CD4-positive, CD25-positive, alpha-beta regulatory T cell (primary cell): ENCODE results near the gene HSPB7. TPM values are rescaled to one million over a fixed set of nuclear protein-coding genes. Genes with fewer than 3 reads are reported as not detected.
A peak's percentile ranks its signal among the peaks of the same experiment; 100 is the strongest.
"Not testable (repeated sequence)": the region's sequence is repeated elsewhere in the genome, so short reads cannot be mapped to it uniquely, and the experiment has no call there.

Experiments
- ATAC-seq, 2 donors: fragments of 150-1000 bp; cut with Tn5 transposase; one replicate each; pipeline ENCODE4 v1.10.0; 2021; ENCODE audit warnings: low read depth in 2 of 2, moderate number of reproducible peaks in 2 of 2, moderate library complexity in 1 of 2
- DNase-seq, 3 donors: peaks; one replicate each; pipeline versions ENCODE4 v3.0.0 to v3.0.0-alpha.2; 2012 to 2022; ENCODE audit warnings: mixed read lengths in 1 of 3
- H3K27ac ChIP-seq: one replicate; pipeline ENCODE4 v1.7.0; 2013; ENCODE audit warnings: mild to moderate bottlenecking, low read length; ENCODE audit not compliant: insufficient read depth, poor library complexity, severe bottlenecking
- H3K27me3 ChIP-seq: one replicate; pipeline ENCODE4 v1.7.0; 2013; ENCODE audit warnings: low read length; ENCODE audit not compliant: control insufficient read depth, insufficient read depth
- H3K36me3 ChIP-seq: one replicate; pipeline ENCODE4 v1.7.0; 2013; ENCODE audit warnings: mild to moderate bottlenecking, low read length, moderate library complexity; ENCODE audit not compliant: control insufficient read depth, insufficient read depth
- H3K4me1 ChIP-seq: 2 replicates; pipeline ENCODE4 v1.7.0; 2013; ENCODE audit warnings: mild to moderate bottlenecking, low read length; ENCODE audit not compliant: insufficient read depth, control insufficient read depth, poor library complexity, severe bottlenecking
- H3K4me3 ChIP-seq: one replicate; pipeline ENCODE4 v1.7.0; 2013; ENCODE audit warnings: low read depth, mild to moderate bottlenecking, low read length, moderate library complexity
- H3K9me3 ChIP-seq, 2 experiments: 1 replicate in 1 of 2; 2 replicates in 1 of 2; pipeline ENCODE4 v1.7.0; 2013; ENCODE audit warnings: low read length in 2 of 2, mild to moderate bottlenecking in 1 of 2, moderate library complexity in 1 of 2; ENCODE audit not compliant: control insufficient read depth in 2 of 2
- H3K27ac Mint-ChIP-seq, 3 donors: one replicate each; pipeline ENCODE4 v1.8.0; 2020 to 2022; ENCODE audit warnings: mild to moderate bottlenecking in 3 of 3, mixed read lengths in 3 of 3, moderate library complexity in 2 of 3
- H3K27me3 Mint-ChIP-seq: one replicate; pipeline ENCODE4 v1.8.0; 2022; ENCODE audit warnings: mild to moderate bottlenecking, mixed read lengths
- H3K36me3 Mint-ChIP-seq: one replicate; pipeline ENCODE4 v1.8.0; 2020; ENCODE audit warnings: mixed read lengths
- H3K4me1 Mint-ChIP-seq, 4 donors: one replicate each; pipeline ENCODE4 v1.8.0; 2020 to 2022; ENCODE audit warnings: mixed read lengths in 4 of 4, mild to moderate bottlenecking in 1 of 4
- H3K4me3 Mint-ChIP-seq, 4 donors: one replicate each; pipeline ENCODE4 v1.8.0; 2020 to 2022; ENCODE audit warnings: mild to moderate bottlenecking in 4 of 4, mixed read lengths in 4 of 4, moderate library complexity in 3 of 4
- H3K9me3 Mint-ChIP-seq, 7 donors: one replicate each; pipeline ENCODE4 v1.8.0; 2020 to 2022; ENCODE audit warnings: mixed read lengths in 7 of 7, mild to moderate bottlenecking in 3 of 7, moderate library complexity in 2 of 7
- polyA plus RNA-seq, 4 donors: library from polyadenylated mRNA; unstranded; fragments of 300-500 nt; fragmentation: Illumina TruSeq; gene quantifications; one replicate each; pipeline ENCODE4 v1.2.3, GENCODE V29; 2021
- total RNA-seq: library from RNA; stranded (reverse); gene quantifications from one replicate; pipeline ENCODE4 v1.2.3, GENCODE V29; 2022

Gene HSPB7
- total and polyA plus RNA-seq, 5 donors from 2014 or later, result not detected

DNA sequence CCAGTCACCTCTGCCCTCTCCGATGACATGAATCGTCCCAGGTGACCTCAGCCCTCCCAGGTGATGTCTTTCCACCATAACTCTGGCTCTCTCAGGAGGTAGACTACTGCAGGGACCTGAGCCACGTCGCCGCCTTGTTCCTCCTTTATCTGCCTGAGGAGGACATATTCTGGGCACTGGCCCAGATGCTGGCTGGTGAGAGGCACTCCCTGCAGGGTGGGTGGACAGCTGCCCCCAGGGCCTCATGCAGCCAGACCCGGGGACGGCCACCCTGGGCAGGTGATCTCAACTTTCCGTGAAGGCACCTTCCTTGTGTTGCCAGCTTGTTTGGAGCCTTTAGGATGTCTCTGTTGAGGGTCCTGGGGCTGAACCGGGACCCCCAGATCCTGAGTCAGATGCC, 28.1 kb downstream of the HSPB7 start:
- no peaks in the 10 kb centered on the region for H3K4me1 ChIP-seq
- H3K27me3 Mint-ChIP-seq, result peaks cover 20% of the 10 kb centered on the region
- no peaks in the 10 kb centered on the region for H3K36me3 Mint-ChIP-seq
- H3K4me3 Mint-ChIP-seq, result no peak overlapping the region
- DNase-seq, result no peak
- no peaks in the 10 kb centered on the region for H3K9me3 Mint-ChIP-seq
- H3K27ac Mint-ChIP-seq, result no peak overlapping the region
- H3K4me3 ChIP-seq, result no peak overlapping the region
- no peak for ATAC-seq
- no peaks in the 10 kb centered on the region for H3K4me1 Mint-ChIP-seq
- H3K27ac ChIP-seq, result no peak overlapping the region
- H3K36me3 ChIP-seq, result no peaks in the 10 kb centered on the region
- no peaks in the 10 kb centered on the region for H3K27me3 ChIP-seq
- H3K9me3 ChIP-seq, result no peaks in the 10 kb centered on the region

DNA sequence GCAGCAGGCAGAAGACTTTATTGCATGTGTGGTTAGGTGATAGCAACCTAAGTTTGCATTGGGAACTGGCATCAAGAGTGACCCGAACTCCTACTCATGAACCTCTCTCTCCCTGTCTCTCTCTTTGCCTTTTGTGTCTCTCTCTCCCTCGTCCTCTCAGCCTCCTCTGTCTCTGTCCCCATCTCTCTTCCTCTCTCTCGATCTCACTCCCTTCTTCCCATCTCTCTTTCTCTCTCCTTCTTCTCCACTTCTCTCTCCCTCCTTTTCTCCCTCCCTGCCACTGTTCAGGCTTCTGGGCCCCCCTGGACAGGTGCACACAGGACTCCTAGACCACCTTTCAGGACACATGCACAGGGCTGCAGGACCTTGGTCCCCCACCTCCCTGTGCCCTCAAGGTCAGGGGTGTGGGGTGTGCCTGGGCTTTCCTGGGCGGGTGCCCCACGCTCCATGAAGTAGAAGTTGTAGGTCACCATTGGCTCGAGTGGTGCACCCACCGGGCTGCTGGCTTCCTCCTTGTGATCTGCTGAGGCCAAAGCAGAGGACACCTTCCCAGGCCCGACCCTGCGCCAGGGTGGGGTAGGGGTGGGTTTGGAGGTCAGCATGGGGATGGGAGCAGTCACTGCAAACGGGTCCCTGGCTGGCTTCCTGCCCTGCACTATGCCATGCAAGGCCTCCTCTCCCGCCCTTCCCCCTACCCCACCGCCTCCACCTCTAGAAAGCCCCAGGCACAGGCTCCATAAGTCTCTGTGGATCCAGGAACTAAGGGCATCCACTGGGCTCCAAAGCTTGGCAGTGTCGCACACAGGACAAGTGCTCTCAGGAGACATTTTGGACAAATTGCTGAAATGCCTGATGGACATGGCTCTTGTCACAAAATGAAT, 28.7 kb downstream of the HSPB7 start:
- no peak overlapping the region for H3K27ac ChIP-seq
- H3K36me3 Mint-ChIP-seq, result no peaks in the 10 kb centered on the region
- no peaks in the 10 kb centered on the region for H3K4me1 Mint-ChIP-seq
- ATAC-seq, result no peak
- DNase-seq, result no peak
- peak overlapping the region in 1 of 3 donors; percentile 61 for H3K27ac Mint-ChIP-seq
- H3K27me3 ChIP-seq, result no peaks in the 10 kb centered on the region
- H3K36me3 ChIP-seq, result no peaks in the 10 kb centered on the region
- peaks cover 21% of the 10 kb centered on the region for H3K27me3 Mint-ChIP-seq
- H3K9me3 Mint-ChIP-seq, result no peaks in the 10 kb centered on the region
- H3K4me3 ChIP-seq, result no peak overlapping the region
- no peak overlapping the region for H3K4me3 Mint-ChIP-seq
- H3K4me1 ChIP-seq, result no peaks in the 10 kb centered on the region
- no peaks in the 10 kb centered on the region for H3K9me3 ChIP-seq

DNA sequence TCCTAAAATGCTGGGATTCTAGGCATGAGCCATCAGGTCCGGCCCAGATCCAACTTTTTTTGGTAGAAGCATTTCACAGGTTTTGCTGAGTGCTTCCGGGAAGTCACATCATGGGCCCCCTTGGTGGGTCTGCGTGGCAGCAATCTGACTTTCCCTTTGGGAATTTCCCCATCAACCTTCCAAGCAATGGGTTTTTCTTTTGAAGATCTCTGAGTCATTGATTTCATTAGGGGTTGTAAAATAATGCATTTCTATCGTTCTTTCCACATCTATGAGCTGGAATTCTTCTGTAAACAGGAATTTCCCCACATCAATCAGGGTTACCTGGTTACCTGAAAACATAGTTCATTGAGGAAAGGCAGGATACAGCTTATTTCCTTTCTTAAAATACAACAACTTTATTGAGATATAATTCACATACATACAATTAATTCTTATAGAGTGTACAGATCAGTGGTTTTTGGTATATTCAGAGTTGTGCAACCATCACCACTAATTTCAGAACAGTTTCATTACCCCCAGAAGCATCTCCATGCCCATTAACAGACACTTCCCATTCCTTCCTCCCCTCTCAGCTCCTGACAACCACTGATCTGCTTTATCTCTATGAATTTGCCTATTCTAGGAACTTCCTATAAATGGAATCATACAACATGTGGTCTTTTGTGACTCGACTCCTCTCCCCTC, 32.1 kb downstream of the HSPB7 start:
- Histone ChIP-seq H3K27ac (no peak overlapping the region), H3K27me3 (no peaks in the 10 kb centered on the region), H3K4me1 (no peaks in the 10 kb centered on the region), H3K9me3 (no peaks in the 10 kb centered on the region), H3K36me3 (no peaks in the 10 kb centered on the region), H3K4me3 (no peak overlapping the region)
- DNase-seq (no peak), ATAC-seq (no peak)
- Mint-ChIP-seq H3K4me1 (no peaks in the 10 kb centered on the region), H3K27ac (peak overlapping the region in 1 of 3 donors; percentile 43), H3K4me3 (no peak overlapping the region), H3K36me3 (no peaks in the 10 kb centered on the region), H3K27me3 (peaks cover 34% of the 10 kb centered on the region), H3K9me3 (peaks cover 0 to 1% (median 0%) of the 10 kb centered on the region in 7 donors)

DNA sequence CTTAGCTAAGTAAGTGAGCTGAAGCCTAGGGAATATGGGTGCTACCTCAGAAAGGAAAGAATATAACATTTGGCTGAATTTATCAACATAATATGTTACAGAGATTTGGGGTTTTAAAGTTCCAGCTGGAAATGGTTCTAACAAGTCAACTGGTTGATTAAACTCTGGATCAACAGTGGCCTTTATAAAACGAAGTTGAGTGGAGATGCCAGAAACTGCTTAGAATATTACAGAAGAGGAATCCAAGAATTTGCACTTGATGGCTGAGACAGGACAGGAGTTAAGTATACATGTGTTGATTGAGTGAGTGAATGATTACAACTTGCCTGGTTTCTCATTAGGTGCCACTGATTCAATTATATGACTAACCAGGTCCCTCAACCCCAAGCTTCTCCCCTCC, 34.6 kb downstream of the HSPB7 start:
- H3K27me3 ChIP-seq, result no peaks in the 10 kb centered on the region
- no peaks in the 10 kb centered on the region for H3K36me3 ChIP-seq
- H3K9me3 Mint-ChIP-seq, result peaks cover 0 to 1% (median 0%) of the 10 kb centered on the region in 7 donors
- H3K27ac ChIP-seq, result no peak overlapping the region
- H3K9me3 ChIP-seq, result no peaks in the 10 kb centered on the region
- DNase-seq (no peak), ATAC-seq (no peak)
- H3K4me3 Mint-ChIP-seq, result no peak overlapping the region
- no peaks in the 10 kb centered on the region for H3K36me3 Mint-ChIP-seq
- H3K27ac Mint-ChIP-seq, result no peak overlapping the region
- no peaks in the 10 kb centered on the region for H3K4me1 Mint-ChIP-seq
- H3K4me3 ChIP-seq, result no peak overlapping the region
- no peaks in the 10 kb centered on the region for H3K4me1 ChIP-seq
- peaks cover 39% of the 10 kb centered on the region for H3K27me3 Mint-ChIP-seq

DNA sequence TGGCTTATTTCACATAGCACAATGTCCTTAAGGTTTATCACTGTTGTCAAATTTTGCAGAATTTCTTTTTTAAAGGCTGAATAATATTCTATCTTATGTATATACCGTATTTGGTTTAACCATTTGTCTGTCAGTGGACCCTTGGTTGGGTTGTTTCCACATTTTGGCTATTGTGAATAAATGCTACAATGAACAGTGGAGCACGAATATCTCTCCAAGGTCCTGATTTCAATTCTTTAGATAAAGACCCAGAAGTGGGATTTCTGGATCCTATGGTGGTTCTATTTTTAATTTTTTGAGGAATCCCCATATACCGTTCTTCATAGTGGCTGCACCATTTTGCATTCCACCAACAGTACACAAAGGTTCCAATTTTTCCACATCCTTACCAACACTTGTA, 36.2 kb downstream of the HSPB7 start:
- no peak overlapping the region for H3K27ac ChIP-seq
- no peak for DNase-seq
- Mint-ChIP-seq H3K27me3 (peaks cover 29% of the 10 kb centered on the region), H3K4me3 (no peak overlapping the region), H3K9me3 (peaks cover 0 to 1% (median 0%) of the 10 kb centered on the region in 7 donors), H3K36me3 (no peaks in the 10 kb centered on the region), H3K4me1 (peaks cover 0 to 3% (median 1%) of the 10 kb centered on the region in 4 donors), H3K27ac (no peak overlapping the region)
- no peaks in the 10 kb centered on the region for H3K36me3 ChIP-seq
- no peak for ATAC-seq
- H3K27me3 ChIP-seq, result no peaks in the 10 kb centered on the region
- H3K4me1 ChIP-seq, result no peaks in the 10 kb centered on the region
- no peak overlapping the region for H3K4me3 ChIP-seq
- H3K9me3 ChIP-seq, result no peaks in the 10 kb centered on the region

DNA sequence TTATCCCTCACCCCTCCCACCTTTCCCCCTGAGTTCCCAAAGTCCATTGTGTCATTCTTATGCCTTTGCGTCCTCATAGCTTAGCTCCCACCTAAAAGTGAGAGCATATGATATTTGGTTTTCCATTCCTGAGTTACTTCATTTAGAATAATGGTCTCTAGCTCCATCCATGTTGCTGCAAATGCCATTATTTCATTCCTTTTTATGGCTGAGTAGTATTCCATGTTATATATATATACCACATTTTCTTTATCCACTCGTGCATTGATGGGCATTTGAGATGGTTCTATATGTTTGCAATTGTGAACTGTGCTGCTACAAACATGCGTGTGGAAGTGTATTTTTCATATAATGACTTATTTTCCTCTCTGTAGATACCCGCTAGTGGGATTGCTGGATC, 39.9 kb downstream of the HSPB7 start:
- H3K4me3 ChIP-seq, H3K36me3 Mint-ChIP-seq, H3K36me3 ChIP-seq, ATAC-seq, H3K27ac Mint-ChIP-seq, H3K9me3 Mint-ChIP-seq, H3K27ac ChIP-seq, H3K27me3 ChIP-seq, H3K9me3 ChIP-seq, DNase-seq: not testable (repeated sequence)
- H3K4me3 Mint-ChIP-seq, result peak overlapping the region in 2 of 4 donors; percentile 3 to 50
- H3K4me1 Mint-ChIP-seq, result peaks cover 11 to 34% (median 23%) of the 10 kb centered on the region in 4 donors
- H3K27me3 Mint-ChIP-seq, result peaks cover 21% of the 10 kb centered on the region
- H3K4me1 ChIP-seq, result peaks cover 18% of the 10 kb centered on the region

DNA sequence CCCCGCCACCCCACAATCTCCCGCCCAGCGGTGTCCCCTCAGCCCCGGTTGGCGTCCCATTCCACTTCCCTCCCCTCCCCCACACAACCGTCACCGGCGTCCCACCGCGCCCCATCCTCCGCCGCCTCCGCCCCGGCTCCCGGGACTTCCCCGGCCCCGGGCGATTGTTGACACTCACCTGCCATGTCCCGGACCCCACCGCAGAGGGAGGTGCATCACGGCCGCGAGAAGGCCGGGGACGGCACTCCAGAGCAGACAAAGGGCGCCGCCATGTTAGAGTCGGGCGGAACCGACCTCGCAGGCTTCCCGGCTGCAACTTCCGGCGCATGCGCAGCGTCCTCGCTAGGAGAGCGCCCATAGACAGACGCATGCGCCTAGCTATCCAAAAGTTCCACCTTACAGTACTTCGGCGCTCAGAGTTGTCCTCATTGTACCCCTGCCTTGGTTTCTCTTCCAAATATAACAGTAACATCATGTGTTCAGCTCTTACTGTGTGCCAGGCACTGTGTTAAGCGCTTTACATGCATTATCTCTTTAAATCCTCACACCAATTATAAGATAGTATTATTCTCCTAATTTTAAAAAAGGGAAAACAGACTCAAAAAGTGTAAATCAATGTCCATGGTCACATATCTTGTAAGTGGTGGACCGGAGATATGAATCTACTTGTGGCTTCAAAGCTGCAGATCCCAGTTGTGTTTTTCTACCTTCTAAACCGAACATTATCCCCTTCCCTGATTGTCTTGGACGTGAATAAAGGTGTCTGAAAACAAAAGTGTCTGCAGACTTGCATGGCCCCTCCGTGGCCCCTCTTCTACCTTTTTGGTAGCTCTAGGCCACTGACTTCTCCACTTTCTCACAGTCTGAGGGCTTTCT, 41.8 kb downstream of the HSPB7 start, which contains the start of gene ZBTB17:
Gene ZBTB17, minus strand, starts transcription at position 297 of the 876 bp plus-strand sequence. CDS start 27,606 bp downstream, outside the sequence.
- Mint-ChIP-seq H3K4me3 (peak within 1 kb of the TSS; percentile 89 to 99 (median 94)), H3K27ac (peak within 1 kb of the TSS; percentile 71 to 93 (median 82)), H3K9me3 (peaks cover 0 to 2% (median 0%) of the 10 kb centered on the region in 7 donors), H3K4me1 (peaks cover 11 to 47% (median 34%) of the 10 kb centered on the region in 4 donors), H3K36me3 (peaks cover 16% of the 10 kb centered on the region), H3K27me3 (peaks cover 17% of the 10 kb centered on the region)
- peaks cover 23% of the 10 kb centered on the region for H3K4me1 ChIP-seq
- ATAC-seq (peak; percentile 89 to 95), DNase-seq (peak; percentile 93 to 95 (median 94))
- H3K36me3 ChIP-seq, result peaks cover 18% of the 10 kb centered on the region
- H3K27ac ChIP-seq, result peak within 1 kb of the TSS; percentile 77
- H3K9me3 ChIP-seq, result no peaks in the 10 kb centered on the region
- peak within 1 kb of the TSS; percentile 81 for H3K4me3 ChIP-seq
- no peaks in the 10 kb centered on the region for H3K27me3 ChIP-seq
